Common myeloid progenitor, CD34-positive (primary cell): ENCODE data around the gene FTO.

Source experiments
- CTCF ChIA-PET: fragments of 350-600 bp; sonication (Branson Sonifier 250); formaldehyde crosslinking; loops from one replicate; lab custom pipeline; 2021; ENCODE audit warnings: antibody characterized with exemption; lab: Charles Lee
- POLR2A ChIA-PET: fragments of 350-600 bp; sonication (Branson Sonifier 250); formaldehyde crosslinking; loops from one replicate; lab custom pipeline; 2021; ENCODE audit warnings: antibody characterized with exemption; lab: Charles Lee
- DNase-seq, 3 donors: peaks; one replicate each; pipeline versions ENCODE4 v3.0.0 to v3.0.0-alpha.2; 2013
- H3K27ac ChIP-seq, 2 experiments: 1 replicate in 1 of 2; 2 replicates in 1 of 2; pipeline ENCODE4 v1.7.0; 2013; ENCODE audit warnings: inconsistent platforms in 2 of 2, low read length in 2 of 2, mild to moderate bottlenecking in 2 of 2, low read depth in 1 of 2, moderate library complexity in 1 of 2; ENCODE audit not compliant: severe bottlenecking in 2 of 2, insufficient read depth in 1 of 2, poor library complexity in 1 of 2
- H3K27me3 ChIP-seq, 5 experiments: replicated peaks in 2 of 5; 1 replicate in 3 of 5; 2 replicates in 2 of 5; pipeline versions ENCODE4 v1.6.1 to v1.7.0; 2013; ENCODE audit warnings: low read length in 4 of 5, mild to moderate bottlenecking in 2 of 5, moderate library complexity in 2 of 5, inconsistent platforms in 1 of 5; ENCODE audit not compliant: insufficient read depth in 5 of 5, control insufficient read depth in 4 of 5
- H3K36me3 ChIP-seq, 4 experiments: 1 replicate in 2 of 4; 2 replicates in 2 of 4; pipeline versions ENCODE4 v1.6.1 to v1.7.0; 2013; ENCODE audit warnings: low read length in 3 of 4, control low read depth in 1 of 4, mild to moderate bottlenecking in 1 of 4; ENCODE audit not compliant: control insufficient read depth in 4 of 4, insufficient read depth in 4 of 4
- H3K4me1 ChIP-seq, 4 experiments: 1 replicate in 3 of 4; 2 replicates in 1 of 4; pipeline versions ENCODE4 v1.6.1 to v1.7.1; 2013; ENCODE audit warnings: low read length in 3 of 4, mild to moderate bottlenecking in 3 of 4, control low read depth in 1 of 4, inconsistent platforms in 1 of 4, moderate library complexity in 1 of 4; ENCODE audit not compliant: control insufficient read depth in 4 of 4, insufficient read depth in 4 of 4; ENCODE audit errors: control extremely low read depth in 1 of 4
- H3K4me3 ChIP-seq, 7 experiments: 1 replicate in 4 of 7; 2 replicates in 3 of 7; pipeline versions ENCODE4 v1.5.1 to v1.7.0; 2013; ENCODE audit warnings: mild to moderate bottlenecking in 7 of 7, low read length in 6 of 7, moderate library complexity in 6 of 7, inconsistent platforms in 2 of 7, low read depth in 2 of 7, control low read depth in 1 of 7; ENCODE audit not compliant: insufficient read depth in 4 of 7, control insufficient read depth in 1 of 7; ENCODE audit errors: extremely low read depth in 1 of 7
- H3K9me3 ChIP-seq, 5 experiments: 1 replicate in 4 of 5; 2 replicates in 1 of 5; pipeline versions ENCODE4 v1.6.1 to v1.7.1; 2013; ENCODE audit warnings: low read length in 4 of 5, mild to moderate bottlenecking in 2 of 5, inconsistent platforms in 1 of 5, low read depth in 1 of 5, moderate library complexity in 1 of 5; ENCODE audit not compliant: control insufficient read depth in 4 of 5, insufficient read depth in 2 of 5; ENCODE audit errors: control extremely low read depth in 1 of 5
- WGBS: methylation state at CpG from one replicate; pipeline ENCODE4 v1.1.5; 2013; ENCODE audit not compliant: insufficient coverage; 5-methylcytosine and 5-hydroxymethylcytosine counted together

Gene FTO

GRCh38 chr16:53895851-53896250 lies 191.9 kb downstream of the FTO start:
- no peaks in the 10 kb centered on the region for H3K27me3 ChIP-seq
- POLR2A ChIA-PET: no interaction called here
- no peaks in the 10 kb centered on the region for H3K9me3 ChIP-seq
- peaks cover 0 to 5% (median 2%) of the 10 kb centered on the region in 4 experiments for H3K4me1 ChIP-seq
- CTCF ChIA-PET: interaction anchor here (0.7 kb wide), 1 partner anchor 1362 kb away, joined by 3 read pairs; no protein-coding TSS in a partner anchor
- no peak for DNase-seq
- H3K27ac ChIP-seq: no peak overlapping the region
- no CpG with 5 or more reads among the region's 2 CpGs for WGBS
- no peaks in the 10 kb centered on the region for H3K36me3 ChIP-seq
- no peak overlapping the region for H3K4me3 ChIP-seq

GRCh38 chr16:53896722-53897121 lies 192.8 kb downstream of the FTO start:
- CTCF ChIA-PET: interaction anchor here (0.6 kb wide), 1 partner anchor 391 kb away, joined by 3 read pairs; no protein-coding TSS in a partner anchor

GRCh38 chr16:53898993-53899392 lies 195.0 kb downstream of the FTO start:
- Histone ChIP-seq H3K27me3 (no peaks in the 10 kb centered on the region), H3K27ac (no peak overlapping the region), H3K4me1 (no peaks in the 10 kb centered on the region), H3K9me3 (no peaks in the 10 kb centered on the region), H3K4me3 (no peak overlapping the region), H3K36me3 (peaks cover 0 to under 1% (median 0%) of the 10 kb centered on the region in 4 experiments)
- ChIA-PET CTCF (interaction anchor here (1.2 to 1.8 kb wide), 2 partner anchors 8 to 21 kb away, joined by 4 to 5 read pairs; no protein-coding TSS in a partner anchor), POLR2A (no interaction called here)
- WGBS: no CpG with 5 or more reads among the region's 1 CpG
- no peak for DNase-seq

More at GRCh38 chr16:53896722-53897121, 192.8 kb downstream of the FTO start:
- Histone ChIP-seq H3K27ac (no peak overlapping the region), H3K9me3 (no peaks in the 10 kb centered on the region), H3K4me3 (no peak overlapping the region), H3K27me3 (no peaks in the 10 kb centered on the region), H3K36me3 (no peaks in the 10 kb centered on the region), H3K4me1 (peaks cover 0 to 5% (median 2%) of the 10 kb centered on the region in 4 experiments)
- DNase-seq: no peak
- POLR2A ChIA-PET: no interaction called here
- 96% methylated on average over 7 of the region's 7 CpGs for WGBS

- ChIA-PET CTCF (interaction anchor here (0.6 to 2.5 kb wide), 4 partner anchors 9 to 1358 kb away, joined by 3 to 5 read pairs (median 4); no protein-coding TSS in a partner anchor), POLR2A (no interaction called here)
- Histone ChIP-seq H3K4me1 (no peaks in the 10 kb centered on the region), H3K27ac (no peak overlapping the region), H3K27me3 (no peaks in the 10 kb centered on the region), H3K4me3 (no peak overlapping the region), H3K9me3 (no peaks in the 10 kb centered on the region), H3K36me3 (peaks cover 0 to 3% (median 0%) of the 10 kb centered on the region in 4 experiments)
- no CpG with 5 or more reads among the region's 1 CpG for WGBS
- no peak for DNase-seq
These were observed 195.5 kb downstream of the FTO start for GRCh38 chr16:53899431-53899830.

- Histone ChIP-seq H3K27ac (no peak overlapping the region), H3K27me3 (no peaks in the 10 kb centered on the region), H3K9me3 (no peaks in the 10 kb centered on the region), H3K4me1 (no peaks in the 10 kb centered on the region), H3K36me3 (peaks cover 0 to 4% (median 0%) of the 10 kb centered on the region in 4 experiments), H3K4me3 (no peak overlapping the region)
- DNase-seq: no peak
- 88% methylated on average over 4 of the region's 4 CpGs for WGBS
- CTCF ChIA-PET: interaction anchor here (2.5 kb wide), 1 partner anchor 1357 kb away, joined by 5 read pairs; no protein-coding TSS in a partner anchor
- POLR2A ChIA-PET: no interaction called here
These were observed 196.7 kb downstream of the FTO start for GRCh38 chr16:53900667-53901066.

GRCh38 chr16:53901408-53901807 lies 197.5 kb downstream of the FTO start:
- peaks cover 0 to 4% (median 0%) of the 10 kb centered on the region in 4 experiments for H3K36me3 ChIP-seq
- no peaks in the 10 kb centered on the region for H3K27me3 ChIP-seq
- ChIA-PET POLR2A (no interaction called here), CTCF (interaction anchor here (0.6 to 2.5 kb wide), 2 partner anchors 9 to 1356 kb away, joined by 3 to 5 read pairs; no protein-coding TSS in a partner anchor)
- DNase-seq: no peak
- H3K27ac ChIP-seq: no peak overlapping the region
- H3K4me3 ChIP-seq: no peak overlapping the region
- no peaks in the 10 kb centered on the region for H3K4me1 ChIP-seq
- no peaks in the 10 kb centered on the region for H3K9me3 ChIP-seq
- WGBS: 100% methylated on average over 1 of the region's 2 CpGs

GRCh38 chr16:53904533-53904932 lies 200.6 kb downstream of the FTO start:
- no peaks in the 10 kb centered on the region for H3K9me3 ChIP-seq
- H3K4me1 ChIP-seq: no peaks in the 10 kb centered on the region
- H3K36me3 ChIP-seq: peaks cover 0 to 4% (median 0%) of the 10 kb centered on the region in 4 experiments
- POLR2A ChIA-PET: no interaction called here
- CTCF ChIA-PET: no interaction called here
- H3K27me3 ChIP-seq: no peaks in the 10 kb centered on the region
- H3K27ac ChIP-seq: no peak overlapping the region
- no peak overlapping the region for H3K4me3 ChIP-seq
- no peak for DNase-seq
- 96% methylated on average over 6 of the region's 6 CpGs for WGBS
